Measurements from ENCODE around the gene LRP8.

LRP8 gene

DNA sequence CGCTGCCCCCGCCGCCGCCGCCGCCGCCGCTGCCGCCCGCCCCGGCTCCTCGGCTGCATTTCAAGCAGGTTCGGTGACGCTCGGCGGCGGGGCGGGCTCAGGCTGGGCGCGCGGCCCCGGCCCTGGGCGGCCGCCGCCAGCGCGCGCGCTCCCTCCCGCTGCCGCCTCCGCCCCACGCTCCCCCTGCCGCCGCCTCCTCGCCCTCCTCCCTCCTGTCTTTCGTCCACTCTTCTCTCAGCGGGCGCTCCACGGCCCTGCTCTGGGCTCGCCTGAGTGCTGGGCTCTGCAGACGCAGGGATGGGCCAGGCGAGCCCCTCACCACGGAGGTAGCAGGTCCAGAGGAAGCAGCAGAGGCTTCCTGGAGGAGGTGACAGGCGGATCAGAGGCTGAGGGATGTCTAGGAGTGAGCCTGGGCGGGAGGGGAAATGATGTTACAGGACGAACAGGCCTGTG lies at the start of gene LRP8:
TSS of gene LRP8 (minus strand) at position 62 of the 453 bp plus-strand sequence. CDS start 158 bp downstream, outside the sequence.
- Histone ChIP-seq H3K36me3 (replicated peaks; ENCODE audit: low read depth, low read length) (peaks cover 22% of the 10 kb centered on the region), H3K27ac (ENCODE audit: low read length) (peak within 1 kb of the TSS; percentile 84), H3K9ac (ENCODE audit: low read length) (peak within 1 kb of the TSS; percentile 96), H3K4me2 (ENCODE audit: low read length) (peak within 1 kb of the TSS; percentile 81), H3K79me2 (ENCODE audit: low read length) (peaks cover 60% of the 10 kb centered on the region), H3K4me1 (ENCODE audit: low read length) (peaks cover 15% of the 10 kb centered on the region), H4K20me1 (ENCODE audit: insufficient read depth, low read length) (peaks cover 8% of the 10 kb centered on the region), H3K27me3 (ENCODE audit: low read depth, low read length) (no peaks in the 10 kb centered on the region), H3K4me3 (ENCODE audit: low read length) (peak within 1 kb of the TSS; percentile 97), H3K9me3 (ENCODE audit: insufficient read depth, low read length) (no peaks in the 10 kb centered on the region), H2AFZ (ENCODE audit: low read depth, low read length) (peak within 1 kb of the TSS; percentile 84; the same call in 1 of the 2 replicates)
- no peak for TF ChIP-seq EZH2phosphoT487 (IDR thresholded peaks at IDR 0.05; ENCODE audit: low read depth)
- TF ChIP-seq, protein P1, sequence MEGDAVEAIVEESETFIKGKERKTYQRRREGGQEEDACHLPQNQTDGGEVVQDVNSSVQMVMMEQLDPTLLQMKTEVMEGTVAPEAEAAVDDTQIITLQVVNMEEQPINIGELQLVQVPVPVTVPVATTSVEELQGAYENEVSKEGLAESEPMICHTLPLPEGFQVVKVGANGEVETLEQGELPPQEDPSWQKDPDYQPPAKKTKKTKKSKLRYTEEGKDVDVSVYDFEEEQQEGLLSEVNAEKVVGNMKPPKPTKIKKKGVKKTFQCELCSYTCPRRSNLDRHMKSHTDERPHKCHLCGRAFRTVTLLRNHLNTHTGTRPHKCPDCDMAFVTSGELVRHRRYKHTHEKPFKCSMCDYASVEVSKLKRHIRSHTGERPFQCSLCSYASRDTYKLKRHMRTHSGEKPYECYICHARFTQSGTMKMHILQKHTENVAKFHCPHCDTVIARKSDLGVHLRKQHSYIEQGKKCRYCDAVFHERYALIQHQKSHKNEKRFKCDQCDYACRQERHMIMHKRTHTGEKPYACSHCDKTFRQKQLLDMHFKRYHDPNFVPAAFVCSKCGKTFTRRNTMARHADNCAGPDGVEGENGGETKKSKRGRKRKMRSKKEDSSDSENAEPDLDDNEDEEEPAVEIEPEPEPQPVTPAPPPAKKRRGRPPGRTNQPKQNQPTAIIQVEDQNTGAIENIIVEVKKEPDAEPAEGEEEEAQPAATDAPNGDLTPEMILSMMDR (IDR thresholded peaks at IDR 0.05; ENCODE audit: low read depth, low read length), result no peak

DNA sequence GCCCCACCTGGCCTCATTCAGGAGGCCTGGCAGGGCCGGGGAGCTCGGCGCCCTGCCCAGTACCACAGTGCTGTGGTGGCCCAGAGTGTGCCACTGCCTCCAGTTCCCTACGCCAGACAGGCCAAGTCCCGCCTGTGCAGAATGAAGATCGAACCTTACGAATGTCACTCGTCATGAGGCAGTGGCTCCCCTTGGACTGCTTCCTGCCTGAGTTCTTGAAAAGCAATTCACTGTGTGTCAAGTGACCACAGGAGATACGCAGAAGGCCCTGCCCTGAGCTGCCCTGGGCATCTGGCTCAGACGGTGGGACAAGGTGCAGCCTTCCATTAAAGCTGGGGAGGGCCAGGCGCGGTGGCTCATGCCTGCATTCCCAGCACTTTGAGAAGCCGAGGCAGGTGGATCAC lies 49.6 kb upstream of the LRP8 start:
- no peak overlapping the region for H3K27ac ChIP-seq (ENCODE audit: low read length)
- H3K9me3 ChIP-seq (ENCODE audit: insufficient read depth, low read length), result no peaks in the 10 kb centered on the region
- TF ChIP-seq EZH2phosphoT487 (IDR thresholded peaks at IDR 0.05; ENCODE audit: low read depth), result no peak
- TF ChIP-seq, protein P1 (IDR thresholded peaks at IDR 0.05; ENCODE audit: low read depth, low read length), result no peak
- no peak overlapping the region for H2AFZ ChIP-seq (ENCODE audit: low read depth, low read length)
- H3K4me2 ChIP-seq (ENCODE audit: low read length), result no peak overlapping the region
- H4K20me1 ChIP-seq (ENCODE audit: insufficient read depth, low read length), result no peaks in the 10 kb centered on the region
- H3K4me3 ChIP-seq (ENCODE audit: low read length), result no peak overlapping the region
- H3K36me3 ChIP-seq (replicated peaks; ENCODE audit: low read depth, low read length), result no peaks in the 10 kb centered on the region
- no peaks in the 10 kb centered on the region for H3K79me2 ChIP-seq (ENCODE audit: low read length)
- no peaks in the 10 kb centered on the region for H3K4me1 ChIP-seq (ENCODE audit: low read length)
- H3K27me3 ChIP-seq (ENCODE audit: low read depth, low read length), result no peaks in the 10 kb centered on the region
- H3K9ac ChIP-seq (ENCODE audit: low read length), result no peak overlapping the region

DNA sequence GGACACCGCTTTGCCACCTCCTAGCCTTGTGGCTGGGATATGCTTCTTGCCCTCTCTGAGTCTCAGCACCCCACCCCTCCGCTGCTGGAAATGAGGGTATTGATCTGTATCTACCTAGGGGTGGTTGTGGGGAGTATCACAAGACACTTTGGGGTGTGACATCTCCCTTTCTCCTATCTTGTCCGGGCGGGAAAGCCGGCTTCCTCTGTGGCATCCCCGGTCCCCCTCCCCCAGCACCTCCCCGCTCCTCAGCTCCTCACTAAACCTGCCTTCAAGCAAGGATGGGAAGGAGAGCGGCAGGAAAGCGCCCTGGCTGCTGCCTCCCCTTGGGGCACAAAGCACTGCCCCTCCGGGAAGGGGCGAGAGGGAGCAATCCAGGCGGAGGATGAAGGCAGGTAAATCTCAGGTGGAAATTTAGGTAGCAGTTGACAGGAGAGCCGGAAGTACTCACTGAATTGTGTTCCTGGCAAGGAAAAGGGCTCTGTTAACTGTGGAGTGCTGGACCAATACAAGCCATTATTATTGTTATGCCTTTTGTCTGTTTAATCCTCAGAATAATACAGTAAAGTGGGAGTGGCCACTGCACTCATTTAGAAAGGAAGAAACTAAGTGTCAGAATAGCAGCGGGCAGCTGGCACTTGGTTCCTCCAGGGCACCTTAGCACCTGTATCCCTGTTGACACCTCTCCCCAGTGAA lies 49.0 kb upstream of the LRP8 start:
- Histone ChIP-seq H3K79me2 (ENCODE audit: low read length) (no peaks in the 10 kb centered on the region), H3K4me3 (ENCODE audit: low read length) (no peak overlapping the region), H3K4me2 (ENCODE audit: low read length) (no peak overlapping the region), H3K27ac (ENCODE audit: low read length) (no peak overlapping the region), H2AFZ (ENCODE audit: low read depth, low read length) (no peak overlapping the region), H3K9me3 (ENCODE audit: insufficient read depth, low read length) (no peaks in the 10 kb centered on the region), H3K9ac (ENCODE audit: low read length) (no peak overlapping the region), H3K4me1 (ENCODE audit: low read length) (no peaks in the 10 kb centered on the region), H3K27me3 (ENCODE audit: low read depth, low read length) (no peaks in the 10 kb centered on the region), H3K36me3 (replicated peaks; ENCODE audit: low read depth, low read length) (no peaks in the 10 kb centered on the region), H4K20me1 (ENCODE audit: insufficient read depth, low read length) (no peaks in the 10 kb centered on the region)
- TF ChIP-seq, protein P1 (IDR thresholded peaks at IDR 0.05; ENCODE audit: low read depth, low read length), result no peak
- TF ChIP-seq EZH2phosphoT487 (IDR thresholded peaks at IDR 0.05; ENCODE audit: low read depth), result no peak

DNA sequence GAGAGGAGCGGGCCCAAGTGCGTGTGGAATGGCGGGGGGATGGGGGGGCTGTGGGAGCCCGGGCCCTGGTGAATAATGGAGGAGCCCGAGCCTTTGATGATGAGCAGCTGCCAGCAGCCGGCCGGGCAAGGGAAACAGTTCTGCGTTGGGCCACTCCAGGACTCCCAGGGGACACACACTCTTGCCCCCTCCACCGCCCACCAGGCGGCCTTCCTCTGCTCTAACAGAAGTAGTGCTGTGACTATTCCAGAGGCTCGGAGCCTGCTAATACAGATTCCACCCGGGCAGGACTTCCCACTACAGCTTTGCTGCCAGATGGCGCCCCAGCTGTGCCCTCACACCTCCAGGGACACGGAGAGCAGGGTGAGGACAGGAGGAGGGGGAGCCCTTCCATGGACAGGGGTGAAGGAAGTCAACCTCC lies 48.2 kb upstream of the LRP8 start:
- H3K9ac ChIP-seq (ENCODE audit: low read length), result no peak overlapping the region
- H3K27me3 ChIP-seq (ENCODE audit: low read depth, low read length), result no peaks in the 10 kb centered on the region
- no peaks in the 10 kb centered on the region for H3K79me2 ChIP-seq (ENCODE audit: low read length)
- no peak overlapping the region for H2AFZ ChIP-seq (ENCODE audit: low read depth, low read length)
- H3K27ac ChIP-seq (ENCODE audit: low read length), result no peak overlapping the region
- TF ChIP-seq, protein P1 (IDR thresholded peaks at IDR 0.05; ENCODE audit: low read depth, low read length), result no peak
- TF ChIP-seq EZH2phosphoT487 (IDR thresholded peaks at IDR 0.05; ENCODE audit: low read depth), result no peak
- H3K4me3 ChIP-seq (ENCODE audit: low read length), result no peak overlapping the region
- no peaks in the 10 kb centered on the region for H3K9me3 ChIP-seq (ENCODE audit: insufficient read depth, low read length)
- no peak overlapping the region for H3K4me2 ChIP-seq (ENCODE audit: low read length)
- no peaks in the 10 kb centered on the region for H4K20me1 ChIP-seq (ENCODE audit: insufficient read depth, low read length)
- H3K36me3 ChIP-seq (replicated peaks; ENCODE audit: low read depth, low read length), result no peaks in the 10 kb centered on the region
- no peaks in the 10 kb centered on the region for H3K4me1 ChIP-seq (ENCODE audit: low read length)
